Thyroid gland (tissue), 4 donors: ENCODE measurements around the gene DNM3.

Experiments used
- POLR2A ChIP-seq, 2 donors: fragments of 450-650 bp; IDR thresholded peaks; one replicate each; pipeline ENCODE4 v1.6.1; 2017; ENCODE audit warnings: antibody characterized with exemption in 2 of 2, mild to moderate bottlenecking in 2 of 2, moderate library complexity in 1 of 2
- TF ChIP-seq, protein P1 (sequence below), 6 experiments: fragments of 200-600 bp in 3 of 6; fragments of 450-650 bp in 3 of 6; sonication (generic) in 3 of 6; IDR thresholded peaks; one replicate each; pipeline ENCODE4 v1.5.1; 2016 to 2019; ENCODE audit warnings: antibody characterized with exemption in 6 of 6, mild to moderate bottlenecking in 2 of 6, inconsistent platforms in 1 of 6, moderate library complexity in 1 of 6

DNA sequence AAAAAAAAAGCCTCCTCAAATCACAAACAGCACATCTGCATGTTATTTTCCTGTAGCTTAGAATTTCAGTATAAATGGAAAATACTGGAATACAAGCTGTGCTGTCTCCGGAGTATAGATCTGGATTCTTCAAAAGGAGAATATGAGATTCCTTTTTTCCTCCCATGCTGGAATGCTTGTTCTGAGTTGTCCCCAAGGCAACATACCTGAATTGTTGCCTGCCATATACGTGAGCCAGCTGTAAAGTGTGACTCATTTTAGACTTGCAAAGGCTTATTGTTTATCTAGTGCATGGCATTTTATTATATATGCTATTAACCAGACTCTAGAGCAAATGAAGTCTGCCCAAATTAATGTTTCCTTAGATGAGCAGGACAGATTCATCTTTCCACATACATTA is 484.2 kb downstream of the DNM3 start:
- TF ChIP-seq, protein P1, sequence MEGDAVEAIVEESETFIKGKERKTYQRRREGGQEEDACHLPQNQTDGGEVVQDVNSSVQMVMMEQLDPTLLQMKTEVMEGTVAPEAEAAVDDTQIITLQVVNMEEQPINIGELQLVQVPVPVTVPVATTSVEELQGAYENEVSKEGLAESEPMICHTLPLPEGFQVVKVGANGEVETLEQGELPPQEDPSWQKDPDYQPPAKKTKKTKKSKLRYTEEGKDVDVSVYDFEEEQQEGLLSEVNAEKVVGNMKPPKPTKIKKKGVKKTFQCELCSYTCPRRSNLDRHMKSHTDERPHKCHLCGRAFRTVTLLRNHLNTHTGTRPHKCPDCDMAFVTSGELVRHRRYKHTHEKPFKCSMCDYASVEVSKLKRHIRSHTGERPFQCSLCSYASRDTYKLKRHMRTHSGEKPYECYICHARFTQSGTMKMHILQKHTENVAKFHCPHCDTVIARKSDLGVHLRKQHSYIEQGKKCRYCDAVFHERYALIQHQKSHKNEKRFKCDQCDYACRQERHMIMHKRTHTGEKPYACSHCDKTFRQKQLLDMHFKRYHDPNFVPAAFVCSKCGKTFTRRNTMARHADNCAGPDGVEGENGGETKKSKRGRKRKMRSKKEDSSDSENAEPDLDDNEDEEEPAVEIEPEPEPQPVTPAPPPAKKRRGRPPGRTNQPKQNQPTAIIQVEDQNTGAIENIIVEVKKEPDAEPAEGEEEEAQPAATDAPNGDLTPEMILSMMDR (IDR thresholded peaks at IDR 0.05) = no peak
- no peak for TF ChIP-seq POLR2A (IDR thresholded peaks at IDR 0.05)
